HG02763 (cell line): ENCODE data around the gene ABCB9.

Experiments
- ATAC-seq: cut with Tn5 transposase; IDR thresholded peaks from one replicate; pipeline ENCODE4 v1.9.1; 2021; ENCODE audit warnings: mild to moderate bottlenecking, moderate library complexity; ENCODE audit not compliant: unreplicated experiment

The ABCB9 gene

GRCh38 chr12:122966743-122967550 is 684 bp upstream of the ABCB9 start:
- ATAC-seq: no peak

- no peak for ATAC-seq
Measured at GRCh38 chr12:122965321-122965751, 927 bp downstream of the ABCB9 start.

GRCh38 chr12:122964439-122965257 is 1.6 kb downstream of the ABCB9 start:
- no peak for ATAC-seq

GRCh38 chr12:122963941-122964265 is 2.4 kb downstream of the ABCB9 start:
- ATAC-seq: no peak

GRCh38 chr12:122961531-122962329 is 4.5 kb downstream of the ABCB9 start:
- no peak for ATAC-seq

GRCh38 chr12:122960193-122960569 is 6.1 kb downstream of the ABCB9 start:
- ATAC-seq: no peak

GRCh38 chr12:122959566-122960192 is 6.6 kb downstream of the ABCB9 start:
- ATAC-seq: no peak

GRCh38 chr12:122958198-122958888 is 7.9 kb downstream of the ABCB9 start:
- no peak for ATAC-seq

- no peak for ATAC-seq
Measured at GRCh38 chr12:122956035-122956434, 10.2 kb downstream of the ABCB9 start.

GRCh38 chr12:122955156-122955555 is 11.1 kb downstream of the ABCB9 start:
- ATAC-seq: no peak

GRCh38 chr12:122951979-122952892 is 14.0 kb downstream of the ABCB9 start:
- ATAC-seq: peak; percentile 56

GRCh38 chr12:122951406-122951805 is 14.9 kb downstream of the ABCB9 start:
- no peak for ATAC-seq

- ATAC-seq: no peak
Measured at GRCh38 chr12:122949816-122950675, 16.2 kb downstream of the ABCB9 start.

- ATAC-seq: no peak
Measured at GRCh38 chr12:122949405-122949804, 16.9 kb downstream of the ABCB9 start.

- no peak for ATAC-seq
Measured at GRCh38 chr12:122948605-122949004, 17.7 kb downstream of the ABCB9 start.

- peak; percentile 4 for ATAC-seq
Measured at GRCh38 chr12:122947352-122947792, 18.9 kb downstream of the ABCB9 start.

GRCh38 chr12:122946690-122947341 is 19.4 kb downstream of the ABCB9 start:
- peak; percentile 71 for ATAC-seq
